ENCODE results near the gene SSTR5.

DNA sequence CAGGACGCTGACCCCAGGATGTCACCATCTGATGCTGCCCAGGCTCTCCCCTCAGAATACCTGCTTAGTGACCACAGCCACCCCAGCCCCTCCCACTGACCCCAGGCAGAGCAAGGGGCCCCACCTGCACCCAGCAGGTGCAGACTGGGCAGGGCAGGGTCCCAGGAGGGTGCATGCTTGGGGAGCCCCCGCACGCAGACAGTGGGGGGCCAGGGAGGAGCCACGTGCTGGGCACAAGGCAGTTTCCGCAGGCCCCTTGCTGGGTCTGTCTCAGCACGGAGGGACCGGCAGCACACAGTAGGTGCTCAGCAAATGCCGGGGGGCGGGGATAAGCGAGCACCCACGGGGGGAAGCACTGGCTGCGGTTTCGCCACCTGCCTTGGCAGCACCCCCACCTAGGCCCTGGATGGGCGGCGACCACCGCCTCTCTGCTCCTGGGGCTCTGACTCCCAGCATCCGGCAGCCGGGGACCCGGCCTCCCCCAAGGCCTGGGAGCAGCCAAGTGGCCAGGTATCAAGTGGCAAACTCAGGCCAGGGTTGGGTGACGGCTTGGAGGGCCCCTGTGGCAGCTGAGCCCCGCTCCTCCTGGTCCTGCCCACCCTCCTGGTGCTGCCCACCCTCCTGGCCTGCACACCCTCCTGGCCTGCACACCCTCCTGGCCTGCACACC, 18.7 kb upstream of the SSTR5 start:
- TF ChIP-seq CTCF (IDR thresholded peaks at IDR 0.05) = no peak
- TF ChIP-seq POLR2A (IDR thresholded peaks at IDR 0.05) = no peak
- TF ChIP-seq EP300 (IDR thresholded peaks at IDR 0.05) = no peak
- TF ChIP-seq POLR2AphosphoS5 (IDR thresholded peaks at IDR 0.05) = no peak

Measured in upper lobe of left lung (tissue), 4 donors.